HPDE6-E6E7 (cell line): ENCODE results near the gene DLX5.

Experiments
- DNase-seq: peaks from one replicate; pipeline ENCODE4 v3.0.0; 2011; ENCODE audit warnings: missing footprints; ENCODE audit errors: extremely low spot score

The DLX5 gene

DNA sequence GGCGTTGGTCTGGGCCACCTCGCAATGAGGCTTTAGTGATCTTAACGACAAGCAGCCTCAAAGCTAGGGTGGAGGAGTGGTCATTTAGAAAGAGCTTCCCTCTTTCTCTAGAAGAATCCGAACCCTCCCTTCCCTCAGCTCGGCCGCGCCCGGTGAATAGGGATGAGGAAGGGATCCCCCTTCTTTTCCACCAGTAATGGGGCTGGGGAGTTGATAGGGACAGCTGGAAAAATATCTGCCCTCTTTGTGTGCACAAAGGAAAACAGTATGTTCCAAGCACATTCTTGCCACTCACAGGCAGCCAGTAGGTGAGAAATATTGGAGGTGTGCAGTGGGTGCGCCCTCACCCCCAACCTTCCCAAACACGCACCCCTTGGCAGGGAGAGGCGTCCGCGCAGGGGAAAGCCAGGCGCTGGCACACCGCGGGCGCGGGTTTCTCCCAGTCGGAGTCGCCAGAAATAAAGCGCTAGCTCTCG lies 6.5 kb downstream of the DLX5 start:
- DNase-seq = no peak

- DNase-seq = no peak
Observed at GRCh38 chr7:97017192-97018125, 7.2 kb downstream of the DLX5 start.

DNA sequence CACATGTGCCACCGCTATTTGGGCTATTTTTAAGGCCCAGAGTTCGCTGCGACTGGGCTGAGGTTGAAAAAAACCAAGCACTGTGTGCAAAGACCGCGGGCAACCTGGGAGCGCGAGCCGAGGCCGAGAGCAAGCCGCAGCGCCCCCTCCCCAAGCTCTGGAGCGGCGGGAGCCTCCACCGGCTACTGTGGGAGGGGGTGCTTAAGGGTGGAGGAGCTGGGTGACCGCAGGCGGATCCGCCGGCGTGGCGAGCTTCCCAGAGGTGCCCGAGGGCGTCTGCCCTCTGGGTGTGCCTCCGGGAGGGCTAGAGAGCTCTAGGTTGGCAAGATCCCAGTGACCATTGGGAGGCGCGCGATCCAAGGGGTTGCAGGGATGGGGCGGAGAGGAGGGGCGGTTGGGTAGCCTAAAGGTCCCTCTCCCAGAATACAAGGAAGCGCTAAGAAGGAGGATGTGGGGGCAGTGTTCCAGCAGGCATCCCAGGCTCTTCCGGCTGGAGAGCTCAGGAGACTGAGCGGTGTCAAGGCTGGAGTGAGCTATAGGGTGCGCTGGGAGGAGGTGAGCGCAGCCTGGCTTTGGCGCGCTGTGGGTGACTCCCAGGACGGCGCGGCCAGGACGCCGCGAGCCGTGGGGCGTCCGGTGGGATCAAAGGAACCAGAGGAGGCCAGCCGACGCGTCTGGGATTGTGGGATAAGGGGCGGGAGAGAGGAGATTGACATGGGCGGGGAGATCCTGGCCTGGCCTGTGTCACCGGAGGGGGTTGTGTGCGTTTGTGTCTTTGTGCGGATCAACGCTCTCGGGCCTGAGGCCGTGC lies 8.0 kb downstream of the DLX5 start:
- no peak for DNase-seq

GRCh38 chr7:97015756-97016380 lies 8.8 kb downstream of the DLX5 start:
- DNase-seq = no peak

- no peak for DNase-seq
Observed at GRCh38 chr7:97015279-97015678, 9.4 kb downstream of the DLX5 start.

DNA sequence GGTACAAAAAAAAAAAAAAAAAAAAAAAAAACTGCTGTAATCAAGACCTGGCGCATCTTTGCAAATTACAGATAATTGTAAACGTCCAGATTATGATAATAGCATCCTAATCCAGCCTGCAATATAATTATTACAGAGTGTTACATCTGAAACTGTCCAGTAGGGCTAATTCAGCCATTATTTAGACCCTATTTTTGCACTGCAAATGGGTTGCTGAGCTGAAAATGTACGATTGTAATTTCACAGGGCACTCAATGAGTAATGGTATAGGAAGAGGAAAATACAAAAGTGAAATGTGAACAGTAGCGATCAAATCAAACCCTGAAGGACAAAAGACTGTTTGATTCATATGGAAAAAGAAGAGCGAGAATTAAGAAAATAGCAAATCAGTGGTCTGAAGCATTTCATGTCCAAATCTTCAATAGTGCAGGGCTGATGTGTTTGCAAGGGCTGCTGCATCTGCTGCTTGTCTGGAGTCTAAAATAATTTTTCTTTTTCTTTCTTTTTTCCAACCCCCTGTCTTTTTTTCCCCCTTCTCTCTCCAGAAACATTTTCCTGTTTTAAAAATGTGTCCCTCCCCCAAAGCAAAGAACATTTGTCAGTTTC lies 10.4 kb downstream of the DLX5 start:
- DNase-seq = no peak

DNA sequence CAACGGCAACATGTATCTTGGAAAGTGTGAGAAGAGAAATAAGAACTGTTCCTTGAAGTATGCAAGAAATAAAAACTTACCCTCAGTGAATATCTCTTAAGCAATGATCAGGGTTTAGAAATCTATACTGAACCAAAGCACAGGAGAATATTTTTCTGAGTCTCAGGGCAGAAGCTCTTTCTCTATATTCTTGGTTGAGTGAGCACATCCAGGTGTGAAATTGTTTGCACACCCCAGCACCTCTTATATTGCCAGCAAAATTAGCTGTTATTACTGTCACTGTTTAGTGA lies 10.8 kb downstream of the DLX5 start:
- DNase-seq = no peak

GRCh38 chr7:97013134-97013844 lies 11.3 kb downstream of the DLX5 start:
- DNase-seq = no peak

GRCh38 chr7:97012365-97013133 lies 12.1 kb downstream of the DLX5 start:
- no peak for DNase-seq

- DNase-seq = no peak
Observed at GRCh38 chr7:97011536-97012364, 12.9 kb downstream of the DLX5 start.

DNA sequence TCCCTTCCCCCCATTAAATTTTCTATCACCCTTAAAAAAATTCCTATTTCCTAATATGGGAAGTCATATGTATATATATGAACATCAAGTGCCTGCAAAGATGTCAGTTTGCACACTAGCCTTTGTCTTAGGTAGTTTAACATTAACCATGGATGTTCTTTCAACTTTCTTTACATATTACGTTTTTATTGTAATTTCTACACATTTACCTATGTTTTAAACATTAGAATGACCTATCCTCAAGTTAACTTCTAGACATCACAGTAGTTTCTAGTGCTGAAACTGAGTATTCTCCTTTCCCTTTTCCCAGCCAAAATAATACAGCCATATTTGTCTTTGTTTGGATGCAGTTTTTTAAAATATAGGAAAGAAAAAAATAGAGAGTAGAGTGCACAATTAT lies 13.5 kb downstream of the DLX5 start:
- DNase-seq = no peak

DNA sequence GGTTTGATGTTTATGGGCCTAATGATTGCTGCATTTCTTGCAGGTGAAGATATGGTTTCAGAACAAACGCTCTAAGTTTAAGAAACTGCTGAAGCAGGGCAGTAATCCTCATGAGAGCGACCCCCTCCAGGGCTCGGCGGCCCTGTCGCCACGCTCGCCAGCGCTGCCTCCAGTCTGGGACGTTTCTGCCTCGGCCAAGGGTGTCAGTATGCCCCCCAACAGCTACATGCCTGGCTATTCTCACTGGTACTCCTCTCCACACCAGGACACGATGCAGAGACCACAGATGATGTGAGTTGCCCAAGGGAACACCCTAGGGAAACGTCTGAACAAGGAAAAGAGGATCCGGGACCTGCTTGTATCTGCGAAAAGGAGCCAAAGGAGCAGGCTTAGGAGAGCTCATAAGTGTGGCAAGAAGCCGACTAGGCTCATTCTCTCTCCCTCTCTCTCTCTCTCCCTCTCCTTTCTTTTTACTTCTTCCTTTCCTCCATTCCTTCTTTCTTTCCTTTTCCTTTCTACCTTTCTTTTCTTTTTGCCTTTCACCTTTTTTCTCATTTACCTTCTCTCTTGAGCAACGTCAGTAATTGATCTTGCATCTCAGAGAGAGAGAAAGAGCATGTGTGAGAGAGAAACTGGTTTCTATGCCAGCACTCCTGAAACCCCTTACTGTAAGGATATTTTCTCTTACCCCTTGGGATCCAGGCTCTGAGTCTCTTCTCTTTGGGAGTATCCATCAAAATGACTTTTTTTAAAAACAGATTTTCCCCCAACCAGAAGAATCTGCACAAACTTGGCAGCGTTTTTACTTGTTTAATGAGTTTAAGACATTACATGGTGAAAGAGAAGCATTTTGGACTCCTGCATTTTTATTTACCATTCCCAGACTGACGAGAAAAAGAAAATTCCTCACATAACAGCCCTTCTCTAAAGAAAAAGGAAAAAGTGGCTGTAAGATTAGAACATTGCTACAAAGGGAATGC lies 14.6 kb downstream of the DLX5 start:
- no peak for DNase-seq

DNA sequence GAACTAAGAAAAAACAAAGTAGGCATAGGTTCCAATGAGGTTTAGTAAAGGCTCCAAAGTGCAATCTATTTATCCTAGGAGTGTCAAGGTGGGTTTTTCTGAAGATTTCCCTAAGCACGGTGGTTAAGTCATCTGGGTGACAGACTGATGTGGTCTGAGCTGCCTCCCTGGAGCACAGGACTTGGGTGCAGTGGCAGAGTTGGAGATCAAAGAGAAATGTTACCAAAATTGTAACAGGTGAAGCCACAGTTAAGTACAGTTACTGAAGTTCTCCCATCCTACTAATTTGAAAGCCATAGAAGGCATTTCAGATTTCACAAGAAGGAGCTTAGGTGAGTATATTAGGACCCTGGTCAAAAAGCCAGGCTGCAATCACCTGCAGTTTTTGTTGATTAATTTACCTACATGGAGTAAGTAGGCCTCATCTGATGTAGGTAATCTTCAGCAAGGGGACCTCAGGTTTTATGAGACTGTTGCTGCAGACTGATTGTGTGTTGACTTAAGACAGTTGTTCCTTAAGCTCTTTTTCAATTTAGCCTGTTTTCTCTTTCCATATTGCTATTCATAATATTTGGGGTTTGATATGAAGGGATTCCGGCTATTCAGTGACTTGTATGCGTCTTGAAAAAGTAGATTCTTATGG lies 16.2 kb downstream of the DLX5 start:
- no peak for DNase-seq

DNA sequence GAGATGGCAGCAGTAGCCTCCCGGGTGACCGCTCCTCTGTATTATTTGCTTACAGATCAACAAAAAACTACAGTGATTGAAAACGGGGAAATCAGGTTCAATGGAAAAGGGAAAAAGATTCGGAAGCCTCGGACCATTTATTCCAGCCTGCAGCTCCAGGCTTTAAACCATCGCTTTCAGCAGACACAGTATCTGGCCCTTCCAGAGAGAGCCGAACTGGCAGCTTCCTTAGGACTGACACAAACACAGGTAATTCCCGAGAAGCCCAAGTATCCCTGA lies 17.1 kb downstream of the DLX5 start:
- no peak for DNase-seq

DNA sequence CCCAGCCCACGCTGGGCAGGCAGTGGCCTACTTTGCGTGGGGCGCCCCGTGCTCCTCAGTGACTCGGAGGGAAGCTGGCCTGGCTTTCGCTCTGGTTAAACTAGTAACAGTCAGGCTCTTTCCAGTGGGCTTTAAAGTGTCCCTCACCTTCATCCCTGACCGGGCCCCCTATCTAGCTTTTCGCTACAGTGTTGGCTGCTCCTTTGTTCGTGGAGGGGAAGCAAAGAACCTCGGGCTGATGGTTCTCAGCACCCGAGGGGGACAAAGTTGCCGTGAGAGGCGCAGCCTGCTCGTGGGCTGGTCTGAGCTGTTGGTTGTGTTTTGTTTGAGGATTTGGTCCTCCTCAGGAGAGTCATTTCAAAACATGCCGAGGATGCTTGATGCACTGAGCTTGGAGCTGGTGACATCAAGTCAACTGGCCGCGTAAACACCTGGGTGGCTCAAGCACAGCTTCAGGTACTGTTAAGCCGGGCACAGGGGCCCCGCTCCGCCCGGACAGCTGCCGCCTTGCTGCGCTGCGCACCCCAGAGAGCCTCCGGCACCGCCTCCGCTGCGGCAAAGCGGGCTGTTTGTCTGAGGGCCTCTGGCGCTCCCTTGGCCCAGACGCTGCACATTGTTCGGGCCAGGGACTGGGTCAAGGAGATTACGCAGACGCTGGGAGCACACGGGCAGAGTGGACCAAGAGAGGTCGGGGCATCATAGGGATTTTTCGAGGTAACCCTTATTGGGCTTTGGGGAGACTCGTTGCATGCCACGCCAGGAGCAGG lies 17.6 kb downstream of the DLX5 start:
- no peak for DNase-seq

DNA sequence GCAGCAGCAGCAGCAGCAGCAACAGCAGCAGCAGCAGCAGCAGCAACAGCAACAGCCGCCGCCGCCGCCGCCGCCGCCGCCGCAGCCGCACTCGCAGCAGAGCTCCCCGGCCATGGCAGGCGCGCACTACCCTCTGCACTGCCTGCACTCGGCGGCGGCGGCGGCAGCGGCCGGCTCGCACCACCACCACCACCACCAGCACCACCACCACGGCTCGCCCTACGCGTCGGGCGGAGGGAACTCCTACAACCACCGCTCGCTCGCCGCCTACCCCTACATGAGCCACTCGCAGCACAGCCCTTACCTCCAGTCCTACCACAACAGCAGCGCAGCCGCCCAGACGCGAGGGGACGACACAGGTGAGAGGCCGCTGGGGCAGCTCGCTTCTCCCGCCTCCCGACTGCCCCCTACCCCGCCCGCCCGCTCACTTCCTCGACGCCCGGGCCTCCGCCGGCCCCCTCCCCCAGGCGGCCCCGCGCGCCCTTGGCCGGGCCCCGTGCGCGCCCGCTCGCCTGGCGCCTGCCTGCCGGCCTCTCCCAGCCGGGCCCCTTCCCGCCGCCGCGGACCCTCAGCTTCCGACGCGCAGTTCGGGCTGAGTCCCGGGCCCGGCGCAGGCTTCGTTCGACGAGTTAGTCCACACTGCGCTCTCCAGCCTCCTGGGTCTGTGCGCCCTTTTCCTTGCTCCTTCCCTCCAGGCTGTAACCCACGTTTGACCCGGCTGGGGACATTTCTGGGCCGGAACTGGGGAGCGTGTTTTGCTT lies 18.4 kb downstream of the DLX5 start:
- DNase-seq = peak; percentile 27
